ENCODE results near the gene NT5C3A. TPM values are rescaled to one million over a fixed set of nuclear protein-coding genes. Genes with fewer than 3 reads are reported as not detected.
A peak's percentile ranks its signal among the peaks of the same experiment; 100 is the strongest.

The NT5C3A gene
- total and polyA plus RNA-seq, 5 experiments from 2014 or later, result 44.6 to 53.9 (median 52.2) TPM

GRCh38 chr7:33093266-33093665, 30.7 kb upstream of the NT5C3A start:
- Mint-ChIP-seq H3K36me3 (peaks cover 0 to 55% (median 17%) of the 10 kb centered on the region in 3 donors), H3K4me1 (peaks cover 0 to 4% (median 2%) of the 10 kb centered on the region in 4 donors), H3K9me3 (no peaks in the 10 kb centered on the region), H3K4me3 (no peak overlapping the region), H3K27ac (peak overlapping the region in 2 of 10 donors; percentile 4 to 17), H3K27me3 (no peaks in the 10 kb centered on the region)
- POLR2A ChIA-PET, result no interaction called here
- DNase-seq (no peak), ATAC-seq (no peak)

- no peaks in the 10 kb centered on the region for H3K9me3 Mint-ChIP-seq
- POLR2A ChIA-PET, result no interaction called here
- H3K27ac Mint-ChIP-seq, result peak overlapping the region in 2 of 10 donors; percentile 44 to 50
- H3K4me1 Mint-ChIP-seq, result peaks cover 0 to 4% (median under 1%) of the 10 kb centered on the region in 4 donors
- ATAC-seq (no peak), DNase-seq (no peak)
- H3K4me3 Mint-ChIP-seq, result no peak overlapping the region
- peaks cover 0 to 40% (median 13%) of the 10 kb centered on the region in 3 donors for H3K36me3 Mint-ChIP-seq
- no peaks in the 10 kb centered on the region for H3K27me3 Mint-ChIP-seq
Measured at GRCh38 chr7:33091641-33092191, 29.1 kb upstream of the NT5C3A start.

GRCh38 chr7:33091111-33091531, 28.5 kb upstream of the NT5C3A start:
- peaks cover 0 to 3% (median 0%) of the 10 kb centered on the region in 9 donors for H3K9me3 Mint-ChIP-seq
- POLR2A ChIA-PET, result no interaction called here
- H3K27ac Mint-ChIP-seq, result peak overlapping the region in 1 of 10 donors; percentile 44
- ATAC-seq (no peak), DNase-seq (no peak)
- no peaks in the 10 kb centered on the region for H3K27me3 Mint-ChIP-seq
- no peak overlapping the region for H3K4me3 Mint-ChIP-seq
- H3K4me1 Mint-ChIP-seq, result peaks cover 0 to 4% (median under 1%) of the 10 kb centered on the region in 4 donors
- H3K36me3 Mint-ChIP-seq, result peaks cover 0 to 34% (median 10%) of the 10 kb centered on the region in 3 donors

GRCh38 chr7:33089142-33089541, 26.6 kb upstream of the NT5C3A start:
- Mint-ChIP-seq H3K4me3 (no peak overlapping the region), H3K9me3 (peaks cover 0 to 5% (median 0%) of the 10 kb centered on the region in 9 donors), H3K27ac (no peak overlapping the region), H3K4me1 (peaks cover 0 to 4% (median under 1%) of the 10 kb centered on the region in 4 donors), H3K27me3 (no peaks in the 10 kb centered on the region), H3K36me3 (peaks cover 0 to 15% (median 5%) of the 10 kb centered on the region in 3 donors)
- POLR2A ChIA-PET, result interaction anchor here (0.7 kb wide), 1 partner anchor 46 kb away, joined by 3 read pairs; no protein-coding TSS in a partner anchor
- DNase-seq, result no peak
- no peak for ATAC-seq

GRCh38 chr7:33087858-33088257, 25.3 kb upstream of the NT5C3A start:
- no peak for DNase-seq
- H3K4me3 Mint-ChIP-seq, result no peak overlapping the region
- no peak overlapping the region for H3K27ac Mint-ChIP-seq
- H3K36me3 Mint-ChIP-seq, result peaks cover 0 to 5% (median 5%) of the 10 kb centered on the region in 3 donors
- no peak for ATAC-seq
- H3K4me1 Mint-ChIP-seq, result peaks cover 0 to 3% (median under 1%) of the 10 kb centered on the region in 4 donors
- H3K9me3 Mint-ChIP-seq, result peaks cover 0 to 5% (median 0%) of the 10 kb centered on the region in 9 donors
- POLR2A ChIA-PET, result no interaction called here
- H3K27me3 Mint-ChIP-seq, result no peaks in the 10 kb centered on the region

GRCh38 chr7:33087356-33087755, 24.8 kb upstream of the NT5C3A start:
- DNase-seq (no peak), ATAC-seq (no peak)
- peaks cover 0 to 2% (median under 1%) of the 10 kb centered on the region in 4 donors for H3K4me1 Mint-ChIP-seq
- peaks cover 0 to 3% (median 0%) of the 10 kb centered on the region in 3 donors for H3K36me3 Mint-ChIP-seq
- peaks cover 0 to 5% (median 0%) of the 10 kb centered on the region in 9 donors for H3K9me3 Mint-ChIP-seq
- H3K27ac Mint-ChIP-seq, result no peak overlapping the region
- POLR2A ChIA-PET, result no interaction called here
- H3K27me3 Mint-ChIP-seq, result no peaks in the 10 kb centered on the region
- no peak overlapping the region for H3K4me3 Mint-ChIP-seq

GRCh38 chr7:33079763-33080690, 17.5 kb upstream of the NT5C3A start:
- no peaks in the 10 kb centered on the region for H3K9me3 Mint-ChIP-seq
- H3K27ac Mint-ChIP-seq, result no peak overlapping the region
- H3K36me3 Mint-ChIP-seq, result peaks cover 0 to 1% (median 0%) of the 10 kb centered on the region in 3 donors
- no peak overlapping the region for H3K4me3 Mint-ChIP-seq
- peaks cover 0 to 13% (median 7%) of the 10 kb centered on the region in 5 donors for H3K27me3 Mint-ChIP-seq
- DNase-seq (no peak), ATAC-seq (no peak)
- POLR2A ChIA-PET, result no interaction called here
- H3K4me1 Mint-ChIP-seq, result peaks cover 7 to 17% (median 15%) of the 10 kb centered on the region in 4 donors

- Mint-ChIP-seq H3K36me3 (no peaks in the 10 kb centered on the region), H3K4me3 (no peak overlapping the region), H3K9me3 (no peaks in the 10 kb centered on the region), H3K4me1 (peaks cover 7 to 17% (median 15%) of the 10 kb centered on the region in 4 donors), H3K27me3 (peaks cover 0 to 13% (median 10%) of the 10 kb centered on the region in 5 donors), H3K27ac (no peak overlapping the region)
- POLR2A ChIA-PET, result no interaction called here
- no peak for ATAC-seq
- no peak for DNase-seq
Measured at GRCh38 chr7:33079096-33079495, 16.5 kb upstream of the NT5C3A start.

GRCh38 chr7:33076737-33077136, 14.2 kb upstream of the NT5C3A start:
- ATAC-seq (no peak), DNase-seq (no peak)
- H3K9me3 Mint-ChIP-seq, result peaks cover 0 to 3% (median 0%) of the 10 kb centered on the region in 9 donors
- peaks cover 4 to 33% (median 19%) of the 10 kb centered on the region in 5 donors for H3K27me3 Mint-ChIP-seq
- no peak overlapping the region for H3K27ac Mint-ChIP-seq
- peaks cover 7 to 17% (median 15%) of the 10 kb centered on the region in 4 donors for H3K4me1 Mint-ChIP-seq
- H3K36me3 Mint-ChIP-seq, result peaks cover 0 to 3% (median 2%) of the 10 kb centered on the region in 3 donors
- POLR2A ChIA-PET, result no interaction called here
- peak overlapping the region in 1 of 10 donors; percentile 11 for H3K4me3 Mint-ChIP-seq

- POLR2A ChIA-PET, result no interaction called here
- no peak overlapping the region for H3K27ac Mint-ChIP-seq
- peaks cover 4 to 41% (median 22%) of the 10 kb centered on the region in 5 donors for H3K27me3 Mint-ChIP-seq
- DNase-seq (no peak), ATAC-seq (no peak)
- peaks cover 7 to 17% (median 15%) of the 10 kb centered on the region in 4 donors for H3K4me1 Mint-ChIP-seq
- H3K36me3 Mint-ChIP-seq, result peaks cover 0 to 9% (median 7%) of the 10 kb centered on the region in 3 donors
- H3K9me3 Mint-ChIP-seq, result peaks cover 0 to 8% (median 0%) of the 10 kb centered on the region in 9 donors
- no peak overlapping the region for H3K4me3 Mint-ChIP-seq
Measured at GRCh38 chr7:33075818-33076518, 13.4 kb upstream of the NT5C3A start.

GRCh38 chr7:33073243-33073642, 10.7 kb upstream of the NT5C3A start:
- Mint-ChIP-seq H3K4me1 (peaks cover 7 to 17% (median 15%) of the 10 kb centered on the region in 4 donors), H3K27me3 (peaks cover 4 to 30% (median 16%) of the 10 kb centered on the region in 5 donors), H3K27ac (no peak overlapping the region), H3K4me3 (no peak overlapping the region), H3K9me3 (peaks cover 0 to 26% (median 15%) of the 10 kb centered on the region in 9 donors), H3K36me3 (peaks cover 3 to 17% (median 7%) of the 10 kb centered on the region in 3 donors)
- ATAC-seq, result no peak
- POLR2A ChIA-PET, result interaction anchor here (0.6 to 1.1 kb wide), 4 partner anchors 10 to 116 kb away, joined by 3 read pairs; partner anchors contain the start of genes FKBP9 and NT5C3A
- DNase-seq, result no peak

- Mint-ChIP-seq H3K27ac (no peak overlapping the region), H3K27me3 (peaks cover 4 to 30% (median 16%) of the 10 kb centered on the region in 5 donors), H3K4me1 (peaks cover 4 to 11% (median 11%) of the 10 kb centered on the region in 4 donors), H3K4me3 (no peak overlapping the region), H3K36me3 (peaks cover 3 to 17% (median 7%) of the 10 kb centered on the region in 3 donors), H3K9me3 (peaks cover 0 to 26% (median 15%) of the 10 kb centered on the region in 9 donors)
- ATAC-seq (no peak), DNase-seq (no peak)
- POLR2A ChIA-PET, result interaction anchor here (0.6 kb wide), 1 partner anchor 115 kb away, joined by 3 read pairs; the partner anchor contains the start of gene FKBP9
Measured at GRCh38 chr7:33072471-33072870, 9.9 kb upstream of the NT5C3A start.
